Ureter (tissue), 1 donor: ENCODE measurements around the gene UGDH. TPM values are rescaled to one million over a fixed set of nuclear protein-coding genes. Genes with fewer than 3 reads are reported as not detected.
"Not testable (repeated sequence)": the region's sequence is repeated elsewhere in the genome, so short reads cannot be mapped to it uniquely, and the experiment has no call there.

Source experiments
- DNase-seq: peaks from one replicate; pipeline ENCODE4 v3.0.0-alpha.2; 2020; ENCODE audit warnings: low spot score
- total RNA-seq: library from RNA; stranded (reverse); gene quantifications from one replicate; pipeline ENCODE4 v1.2.4, GENCODE V29; 2023
- donor health status: DM: yes; HTN: yes; CAD: no.

Gene UGDH
- total RNA-seq, 1 donor from 2014 or later, result 76.0 TPM

DNA sequence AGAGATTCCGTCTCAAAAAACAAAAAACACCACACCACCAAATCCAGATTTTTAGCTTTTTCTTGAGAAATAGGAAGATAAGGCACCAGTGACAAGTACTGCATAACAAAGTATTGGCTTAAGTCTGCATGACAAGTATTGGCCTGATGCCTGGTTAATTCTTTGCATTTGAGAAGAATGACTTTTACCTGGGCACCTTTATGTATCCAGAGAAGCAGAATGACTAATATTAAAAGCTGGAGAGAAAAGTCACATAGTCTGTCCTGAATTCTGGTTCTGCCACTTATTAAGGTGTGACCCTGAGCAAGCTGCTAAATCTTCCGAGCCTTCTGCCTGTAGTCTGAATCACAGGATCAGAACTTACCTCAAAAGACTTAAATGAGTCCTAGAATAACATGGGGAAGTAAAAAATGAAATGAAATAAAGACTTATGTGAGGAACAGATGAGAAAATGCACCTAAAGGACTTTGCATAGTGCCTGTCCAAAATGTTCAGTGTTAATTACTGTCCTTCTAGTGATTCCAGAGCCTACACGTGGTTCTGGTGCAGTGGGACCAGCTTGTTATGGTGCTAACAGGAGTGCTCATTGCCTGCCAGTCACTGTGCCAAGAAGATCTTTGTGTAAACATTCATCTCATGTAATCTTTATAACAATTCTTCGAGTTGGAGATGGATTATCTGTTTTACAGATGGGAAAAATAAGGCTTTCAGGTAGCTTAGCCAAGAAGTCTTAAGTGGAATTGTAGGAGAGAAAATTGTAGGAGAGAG lies 31.6 kb downstream of the UGDH start:
- DNase-seq, result no peak

DNA sequence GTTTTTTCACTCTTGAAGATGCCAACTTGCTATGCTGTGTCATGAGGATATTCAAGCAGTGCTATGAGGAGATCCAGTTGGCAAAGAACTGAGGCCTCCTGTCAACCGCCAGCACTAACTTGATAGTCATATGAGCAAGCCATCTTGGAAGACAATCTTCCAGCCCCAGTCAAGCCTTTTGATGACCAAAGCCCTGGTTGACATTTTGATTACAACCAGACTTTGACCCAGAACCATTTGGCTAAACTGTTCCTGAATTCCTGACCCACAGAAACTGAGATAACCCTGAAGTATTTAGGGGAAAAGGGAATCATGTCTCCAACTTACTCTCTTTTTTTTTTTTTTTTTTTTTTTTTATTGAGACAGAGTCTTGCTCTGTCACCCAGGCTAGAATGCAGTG lies 32.9 kb downstream of the UGDH start:
- no peak for DNase-seq

DNA sequence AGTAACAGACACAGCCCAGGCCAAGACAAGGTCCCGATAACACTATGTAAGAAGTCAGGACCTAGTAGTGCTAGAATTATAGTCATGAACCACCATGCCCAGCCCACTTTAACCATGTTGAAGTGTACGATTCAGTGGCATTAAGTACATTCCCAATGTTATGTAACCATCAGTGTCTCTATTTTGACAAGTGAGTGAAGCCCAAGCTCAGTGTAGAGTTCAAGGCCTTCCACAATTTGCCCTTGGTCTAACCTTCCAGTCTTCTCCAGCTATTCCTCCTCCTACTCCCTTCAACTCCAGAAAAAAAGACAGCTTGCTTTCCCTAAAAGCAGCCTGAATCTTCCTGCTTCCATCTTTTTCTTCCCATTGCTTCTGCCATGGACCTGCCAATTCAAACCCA lies 36.9 kb downstream of the UGDH start:
- no peak for DNase-seq

DNA sequence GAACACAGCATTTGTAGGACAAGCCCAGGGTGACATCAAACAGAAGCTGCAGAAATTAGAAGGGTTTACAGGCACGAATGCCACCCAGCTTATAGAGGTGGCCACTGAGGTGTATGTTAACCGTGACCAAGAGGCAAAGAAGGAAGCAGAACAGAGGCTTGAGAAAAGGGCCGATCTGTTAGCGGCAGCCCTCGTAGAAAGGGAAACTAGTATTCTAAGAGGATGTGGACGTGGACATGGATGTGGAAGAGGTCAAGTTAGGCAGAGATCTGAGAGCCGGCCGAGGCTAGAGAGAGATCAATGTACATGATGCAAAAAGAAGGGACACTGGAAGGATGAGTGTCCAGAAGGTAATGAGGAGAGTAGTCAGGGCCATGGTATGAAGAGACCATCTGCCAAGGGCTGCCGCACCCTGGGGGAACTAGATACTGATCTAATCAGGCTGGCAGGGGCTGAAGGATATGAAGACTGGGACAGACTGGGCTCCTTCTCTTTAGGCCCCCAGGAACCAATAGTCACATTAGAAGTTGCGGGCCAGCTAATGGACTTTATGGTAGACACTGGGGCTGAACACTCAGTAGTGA lies 40.9 kb downstream of the UGDH start:
- DNase-seq, result no peak

DNA sequence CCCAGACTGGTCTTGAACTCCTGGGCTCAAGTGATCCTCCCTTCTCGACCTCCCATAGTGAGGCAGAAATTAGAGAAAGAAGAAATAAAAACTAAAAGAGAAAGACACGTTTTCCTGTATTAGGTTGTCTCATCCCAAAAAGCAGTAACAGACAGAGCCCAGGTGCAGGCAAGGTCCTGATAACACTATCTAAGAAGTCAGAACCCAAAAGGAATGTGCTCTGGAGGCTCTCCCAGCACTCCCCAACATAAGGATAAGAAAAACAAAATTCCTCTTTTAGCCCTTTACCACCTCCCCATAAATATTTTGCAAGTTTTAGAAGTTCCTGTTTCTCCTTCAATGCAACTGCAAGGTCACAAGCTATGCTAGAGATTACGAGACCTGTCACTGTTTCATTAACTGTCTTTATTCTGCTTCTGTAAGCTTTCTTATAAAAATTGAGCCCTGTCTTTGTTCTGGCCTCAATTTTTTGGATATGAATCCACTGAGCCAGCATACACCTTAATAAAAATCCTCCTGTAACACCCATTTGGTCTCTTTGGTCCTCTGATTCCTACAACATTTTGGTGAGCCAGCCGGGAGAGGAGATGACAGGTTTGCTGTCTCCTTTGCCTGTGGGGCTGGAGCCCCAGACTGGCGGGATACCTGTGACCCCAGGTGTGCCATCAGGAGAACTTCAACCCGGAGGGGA lies 42.5 kb downstream of the UGDH start:
- DNase-seq, result no peak

DNA sequence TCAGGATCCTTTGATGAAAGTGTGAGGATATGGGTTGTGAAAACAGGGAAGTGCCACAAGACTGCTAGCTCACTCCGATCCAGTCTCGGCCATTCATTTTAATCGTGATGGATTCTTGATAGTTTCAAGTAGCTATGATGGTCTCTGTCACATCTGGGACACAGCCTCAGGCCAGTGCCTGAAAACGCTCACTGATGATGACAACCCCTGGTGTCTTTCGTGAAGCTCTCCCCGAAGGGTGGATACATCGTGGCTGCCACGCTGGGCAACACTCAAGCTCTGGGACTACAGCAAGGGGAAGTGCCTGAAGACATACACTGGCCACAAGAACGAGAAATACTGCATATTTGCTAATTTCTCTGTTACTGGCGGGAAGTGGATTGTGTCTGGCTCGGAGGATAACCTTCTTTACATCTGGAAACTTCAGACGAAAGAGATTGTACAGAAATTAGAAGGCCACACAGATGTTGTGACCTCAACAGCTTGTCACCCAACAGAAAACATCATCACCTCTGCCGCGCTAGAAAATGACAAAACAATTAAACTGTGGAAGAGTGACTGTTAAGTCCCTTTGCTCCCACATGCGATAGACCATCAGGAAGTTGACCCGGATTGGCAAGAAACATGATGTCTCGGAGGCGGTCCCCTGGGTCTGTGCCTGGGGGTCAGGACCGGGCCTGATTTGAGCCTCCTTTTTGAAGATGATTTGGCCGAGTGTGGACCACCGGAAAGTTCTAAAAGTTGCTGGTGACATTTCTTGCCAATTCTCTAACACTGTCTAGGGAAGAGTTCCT lies 46.1 kb downstream of the UGDH start:
- no peak for DNase-seq

DNA sequence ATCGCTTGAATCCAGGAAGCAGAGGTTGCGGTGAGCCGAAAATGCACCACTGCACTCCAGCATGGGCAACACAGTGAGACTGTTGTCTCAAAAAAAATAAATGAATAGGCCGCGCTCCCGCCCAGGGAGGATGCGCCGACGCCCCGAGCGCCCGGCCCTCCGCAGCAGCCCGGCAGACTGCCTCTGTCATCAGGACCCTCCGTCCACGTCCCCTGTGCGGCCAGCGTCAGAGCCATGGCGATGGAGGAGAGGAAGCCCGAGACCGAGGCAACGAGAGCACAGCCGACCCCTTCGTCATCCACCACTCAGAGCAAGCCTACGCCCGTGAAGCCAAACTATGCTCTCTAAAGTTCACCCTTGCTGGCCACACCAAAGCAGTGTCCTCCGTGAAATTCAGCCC lies 47.0 kb downstream of the UGDH start:
- DNase-seq, result no peak

DNA sequence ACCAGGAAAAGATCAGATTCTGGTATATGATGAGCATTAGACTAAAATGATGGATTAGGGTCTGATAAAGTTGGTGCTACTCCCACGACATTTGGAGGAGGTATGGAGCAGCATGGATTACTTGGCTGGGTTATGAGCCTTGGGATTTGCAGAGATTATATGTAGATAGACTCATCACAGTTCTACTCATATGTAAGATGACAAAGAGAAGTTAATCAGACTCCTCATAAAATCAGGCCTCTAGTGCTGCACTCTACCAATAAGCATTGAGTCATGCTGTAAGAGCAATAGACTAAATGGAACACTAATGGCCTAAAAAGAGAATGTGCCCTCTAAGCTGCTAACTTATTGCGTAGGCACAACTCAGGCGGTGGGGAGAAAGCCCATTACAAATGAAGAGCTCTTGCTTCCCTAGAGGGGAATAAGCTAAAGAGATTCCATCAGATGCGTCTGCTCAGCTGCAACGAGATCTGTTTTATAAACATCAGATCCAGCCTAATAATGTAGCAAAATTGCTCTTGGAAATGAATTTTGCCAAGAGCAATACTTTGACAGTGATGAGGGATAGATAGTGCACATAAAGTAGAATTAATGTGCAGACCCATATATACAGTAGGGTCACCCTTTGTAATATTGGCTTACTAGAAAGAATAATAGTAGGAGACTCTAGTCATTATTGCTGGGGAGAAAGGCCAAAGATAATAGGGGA lies 50.9 kb downstream of the UGDH start:
- DNase-seq, result no peak

DNA sequence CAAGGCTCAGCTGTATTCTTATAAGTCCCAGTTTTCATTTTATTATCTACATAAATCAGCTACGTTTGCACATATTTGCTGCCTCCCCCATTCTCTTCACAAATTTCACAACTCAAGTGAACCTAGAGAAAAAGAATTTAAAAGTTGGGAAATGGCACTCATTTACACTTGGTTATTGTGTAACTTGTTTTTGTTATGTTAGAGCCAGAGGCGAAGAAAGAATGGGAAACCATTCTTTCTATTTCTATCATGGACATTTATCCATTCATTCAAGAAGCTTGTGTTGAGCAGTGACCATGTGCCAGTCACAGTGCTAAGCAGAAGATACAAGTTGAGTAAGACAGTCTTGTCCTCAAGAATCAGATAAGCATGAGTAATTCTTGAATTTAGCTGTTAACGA lies 54.8 kb downstream of the UGDH start:
- no peak for DNase-seq

DNA sequence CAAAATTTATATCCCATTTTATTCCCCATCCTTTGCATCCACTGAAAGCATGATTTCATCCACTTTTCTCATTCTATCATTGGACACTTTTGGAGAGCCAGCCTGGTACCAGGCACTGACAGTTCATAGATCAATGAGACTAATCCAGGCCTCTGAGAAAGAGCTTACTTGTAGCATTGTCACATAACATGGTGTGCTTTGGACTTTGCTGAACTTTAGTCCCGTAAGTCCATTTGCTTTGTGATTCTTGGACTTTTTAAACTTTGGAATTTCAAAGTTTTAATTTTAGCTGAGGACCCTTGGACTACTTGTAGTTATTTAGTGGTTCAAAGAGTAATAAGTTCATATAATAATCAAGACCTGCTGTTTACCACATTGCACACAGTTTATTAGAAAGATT lies 56.8 kb downstream of the UGDH start:
- DNase-seq, result no peak

DNA sequence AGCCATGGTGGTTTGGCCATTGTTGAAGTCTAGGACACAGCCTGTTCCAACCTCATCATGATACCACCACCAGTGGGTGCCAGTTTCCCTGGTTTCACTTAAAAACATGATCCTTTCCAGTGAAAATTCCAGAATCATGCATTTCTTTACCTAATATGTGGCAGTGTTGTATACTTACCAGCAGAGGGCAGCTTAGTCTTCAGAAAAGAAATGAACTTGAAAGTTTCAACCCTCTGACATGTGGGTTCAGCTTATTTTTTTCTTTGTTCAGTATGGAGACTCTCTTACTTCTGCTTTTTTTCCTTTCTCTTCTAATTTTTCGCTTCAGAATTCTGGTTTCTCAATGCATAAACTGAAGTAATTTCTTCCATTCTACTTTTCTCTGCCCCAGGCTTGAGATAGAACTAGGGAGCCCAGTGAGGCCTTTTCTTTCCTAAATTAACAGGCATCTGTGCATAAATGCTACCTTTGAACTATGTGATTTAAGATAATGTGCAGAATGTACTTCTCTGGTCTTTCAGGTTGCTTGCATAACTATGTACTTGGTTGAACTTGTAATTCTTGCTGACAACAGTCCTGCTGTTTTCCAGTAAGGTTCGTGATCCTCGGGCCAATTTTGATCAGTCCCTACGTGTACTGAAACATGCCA lies 57.7 kb downstream of the UGDH start:
- DNase-seq, result no peak

DNA sequence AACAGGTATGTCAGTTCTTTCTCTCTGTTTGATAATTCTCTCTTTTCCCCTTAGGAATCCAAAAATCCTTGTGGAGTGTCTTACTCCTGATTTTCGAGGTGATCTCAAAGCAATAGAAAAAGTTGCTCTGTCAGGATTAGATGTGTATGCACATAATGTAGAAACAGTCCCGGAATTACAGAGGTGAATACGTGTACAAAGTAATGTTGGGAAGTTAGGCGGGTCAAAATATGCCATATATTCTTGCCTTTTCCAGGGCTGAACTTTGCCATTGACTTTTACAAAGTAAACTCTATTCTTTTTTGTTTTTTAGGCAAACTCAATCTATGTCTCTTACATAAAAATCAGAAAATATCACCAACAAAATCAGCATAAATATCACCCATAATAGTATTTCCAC lies 59.8 kb downstream of the UGDH start:
- DNase-seq, result no peak

DNA sequence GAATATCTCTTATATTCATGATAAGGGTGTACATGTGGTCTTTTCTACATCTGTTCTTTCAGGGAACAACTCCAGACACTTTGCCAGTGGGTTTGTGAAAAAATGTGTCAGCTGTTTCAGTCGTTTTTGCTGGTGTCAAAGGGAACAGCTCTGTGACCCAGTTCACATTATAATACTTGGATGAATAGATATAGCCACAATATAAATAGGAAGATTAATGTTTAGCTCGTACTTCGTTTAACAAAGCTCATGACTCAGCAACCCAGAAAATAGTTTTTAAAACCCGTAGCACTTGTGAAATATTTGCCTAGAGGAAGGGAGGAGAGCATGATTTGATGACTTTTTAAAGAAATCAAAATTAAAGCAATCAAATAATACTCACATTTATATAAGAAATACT lies 60.5 kb downstream of the UGDH start:
- DNase-seq, result no peak

DNA sequence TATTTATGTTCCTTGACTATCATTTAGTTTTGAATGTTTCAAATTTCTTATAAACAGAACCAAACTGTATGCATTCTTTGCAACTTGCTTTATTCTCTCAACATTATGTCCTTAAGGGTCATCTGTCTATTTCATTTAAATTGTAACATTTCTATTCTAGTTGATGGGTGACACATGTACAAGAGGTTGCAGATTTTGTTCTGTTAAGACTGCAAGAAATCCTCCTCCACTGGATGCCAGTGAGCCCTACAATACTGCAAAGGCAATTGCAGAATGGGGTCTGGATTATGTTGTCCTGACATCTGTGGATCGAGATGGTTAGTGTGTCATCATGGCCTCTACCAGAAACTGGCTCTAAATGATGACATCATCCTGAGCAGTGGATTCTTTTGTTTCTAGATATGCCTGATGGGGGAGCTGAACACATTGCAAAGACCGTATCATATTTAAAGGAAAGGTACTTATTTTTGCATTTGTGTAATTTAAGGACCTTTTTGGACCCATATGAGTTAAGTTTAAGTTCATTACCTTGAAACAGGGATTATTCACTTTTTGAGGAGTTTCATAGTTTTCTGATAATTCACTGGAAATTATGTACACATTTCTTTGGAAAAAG lies 62.2 kb downstream of the UGDH start:
- DNase-seq, result no peak

DNA sequence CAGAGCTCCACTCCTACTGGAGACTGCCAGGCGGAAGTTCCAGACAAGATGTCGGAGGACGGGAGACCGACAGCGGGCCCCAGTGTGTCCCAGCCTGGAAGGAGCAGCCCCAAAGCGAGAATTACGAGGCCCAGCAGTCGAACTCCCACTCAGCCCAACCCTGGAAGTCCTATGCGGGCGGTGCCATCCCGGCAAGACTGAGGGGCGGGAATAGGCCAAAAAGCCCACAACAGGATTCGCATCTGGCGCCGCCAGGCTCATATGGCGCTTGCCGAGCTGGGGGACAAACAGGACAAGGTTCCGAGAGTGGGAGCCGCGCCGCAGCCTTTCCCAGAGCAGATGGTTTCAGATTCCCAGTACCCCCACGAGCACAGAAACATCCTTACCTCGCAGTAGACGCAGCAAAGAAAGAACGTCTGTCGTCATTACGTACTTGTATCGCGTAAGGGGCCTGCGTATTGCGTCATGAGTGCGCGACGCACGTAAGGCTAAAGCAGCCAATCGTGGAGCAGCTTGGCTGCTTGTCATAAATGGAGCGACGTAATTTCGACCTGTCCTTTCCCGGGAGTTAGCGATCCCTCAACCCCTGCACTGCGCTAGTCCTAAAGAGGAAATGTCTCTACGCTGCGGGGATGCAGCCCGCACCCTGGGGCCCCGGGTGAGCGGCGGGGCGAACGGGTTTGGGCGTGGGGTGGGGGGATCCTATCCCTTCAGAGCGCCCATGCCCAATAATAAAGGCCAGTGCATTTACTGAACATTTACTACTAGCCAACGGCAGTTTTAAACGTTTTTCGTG lies 68.5 kb downstream of the UGDH start, which contains the start of the genes LIAS and RPL9:
TSS of gene LIAS (plus strand) at position 552 of the 796 bp plus-strand sequence. CDS start at position 614, 62 bp downstream.
TSS of gene RPL9 (minus strand) at position 418 of the 796 bp plus-strand sequence. CDS start 483 bp downstream, outside the sequence.
- peak; percentile 97 for DNase-seq

DNA sequence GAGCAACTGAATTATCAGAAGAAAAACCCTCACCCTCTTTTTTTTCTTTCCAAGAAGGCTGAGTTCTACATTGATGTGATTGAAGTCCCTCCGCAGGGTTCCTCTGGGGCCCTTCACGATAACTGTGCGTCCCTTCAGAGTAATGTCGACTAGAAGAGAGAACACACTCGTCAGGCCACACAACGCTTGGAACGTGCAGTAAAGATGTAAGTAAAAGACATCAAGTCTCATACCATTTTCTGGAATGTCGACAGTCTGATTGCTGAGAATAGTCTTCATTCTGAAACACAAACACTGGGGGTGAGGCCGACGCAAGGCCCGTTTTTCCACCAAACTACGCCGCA lies 69.1 kb downstream of the UGDH start:
- DNase-seq, result not testable (repeated sequence)

DNA sequence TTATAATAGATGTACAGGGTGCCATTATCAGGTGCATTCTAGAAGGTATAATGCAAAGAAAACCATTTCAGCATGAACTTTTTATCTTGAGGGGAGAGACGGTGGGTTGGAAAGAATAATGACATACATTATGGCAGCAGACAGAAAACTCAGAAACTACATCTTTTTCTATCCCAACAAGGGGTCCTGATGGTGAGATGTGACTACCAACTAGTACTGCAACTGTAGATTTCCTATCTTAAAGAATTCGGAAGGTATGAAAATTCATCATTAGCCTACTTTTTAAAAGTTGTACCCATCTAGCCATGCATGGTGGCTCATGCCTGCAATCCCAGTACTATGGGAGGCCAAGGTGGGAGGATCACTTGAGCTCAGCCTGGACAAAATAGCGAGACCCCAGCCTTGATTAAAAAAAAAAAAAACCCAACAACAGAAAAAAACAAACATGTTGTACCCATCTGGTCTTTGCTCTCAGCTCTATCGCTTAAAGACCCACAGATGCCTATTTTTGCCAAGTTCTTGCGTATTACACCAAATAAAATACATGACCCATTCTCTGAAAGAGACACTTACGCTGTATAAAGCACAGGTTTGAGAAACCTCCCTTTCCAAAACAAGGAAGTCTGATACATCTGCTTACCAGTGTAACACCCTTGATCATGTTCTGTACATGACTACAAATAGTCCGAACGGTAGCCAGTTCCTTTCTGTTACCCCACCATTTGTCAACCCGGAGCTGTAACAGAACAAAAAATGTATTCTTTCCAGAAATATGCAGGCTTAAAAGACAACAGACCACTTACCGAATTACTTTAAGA lies 70.1 kb downstream of the UGDH start:
- no peak for DNase-seq

DNA sequence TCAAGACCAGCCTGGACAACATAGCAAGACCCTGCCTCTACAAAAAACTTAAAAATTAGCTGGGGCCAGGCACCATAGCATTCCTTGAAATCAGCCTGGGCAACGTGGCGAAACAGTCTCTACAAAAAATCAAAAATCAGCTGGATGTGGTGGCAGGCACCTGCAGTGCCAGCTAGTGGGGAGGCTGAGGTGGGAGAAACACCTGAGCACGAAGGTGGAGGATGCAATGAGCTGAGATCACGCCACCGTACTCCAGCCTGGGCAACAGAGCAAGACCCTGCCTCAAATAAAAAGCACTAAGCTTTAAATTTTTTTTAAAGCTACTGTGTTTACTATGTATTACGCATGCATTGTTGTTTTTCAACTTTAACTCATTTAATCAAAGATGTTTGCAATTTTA lies 71.8 kb downstream of the UGDH start:
- no peak for DNase-seq

DNA sequence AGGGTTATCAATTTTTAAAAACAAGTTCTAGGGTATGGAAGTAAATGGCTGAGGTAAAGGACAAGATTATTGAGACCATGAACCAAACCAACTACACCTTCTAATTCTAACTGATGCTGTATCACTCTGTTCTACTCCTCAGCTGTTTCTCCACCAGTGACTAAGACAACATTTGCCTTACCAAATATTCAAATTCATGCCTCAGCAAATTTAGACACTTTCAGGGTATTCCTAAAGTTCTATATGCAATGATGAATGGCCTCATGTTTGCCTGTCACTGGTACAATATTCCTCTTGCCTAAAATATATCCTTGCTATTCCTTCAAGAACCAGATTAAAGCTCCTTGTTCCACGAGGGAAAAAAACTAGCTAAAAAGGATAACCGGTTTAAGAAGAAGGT lies 73.5 kb downstream of the UGDH start:
- no peak for DNase-seq
